ENCODE measurements around the gene AIFM1.

AIFM1 gene

DNA sequence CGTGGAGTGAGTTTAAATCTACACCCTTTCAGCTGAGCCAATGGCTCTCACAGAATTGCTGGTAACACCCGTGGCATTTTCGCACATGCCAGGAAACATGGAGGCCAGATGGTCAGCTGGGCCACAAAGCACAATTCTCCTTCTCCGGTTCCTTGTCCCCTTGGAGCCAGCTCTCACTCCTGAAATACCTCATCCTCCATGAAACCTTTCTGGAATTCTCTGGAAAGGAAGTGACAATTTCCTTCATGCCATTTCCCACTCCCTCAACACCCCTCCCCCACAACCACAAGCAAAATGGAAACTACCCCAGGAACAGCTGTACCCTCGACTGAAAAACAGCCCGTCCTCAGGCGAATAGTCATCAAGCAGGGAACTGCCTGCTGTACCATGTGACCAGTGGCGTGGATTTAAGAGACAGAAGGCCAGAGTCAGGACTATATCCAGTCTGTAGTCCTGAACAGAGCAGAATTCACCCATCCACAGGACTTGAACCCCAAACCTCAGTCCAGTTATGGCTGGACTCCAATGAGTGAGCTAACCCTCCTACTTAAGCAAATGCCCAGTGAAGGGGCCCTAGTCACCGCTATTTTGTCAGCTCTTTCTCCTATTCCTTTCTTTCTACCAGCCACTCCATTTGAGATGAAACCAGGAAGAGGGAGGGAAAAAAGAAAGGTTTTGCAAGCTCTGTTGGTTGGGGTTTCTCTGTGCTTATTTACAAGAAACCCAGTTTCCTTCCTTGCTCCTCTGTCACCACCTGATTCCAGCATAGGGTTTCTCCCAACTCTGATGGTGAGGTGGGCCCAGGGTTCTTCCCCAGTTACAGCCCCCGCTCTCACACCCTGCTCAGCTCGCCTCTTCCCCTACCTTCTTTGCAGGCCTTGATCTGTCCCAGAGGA is 79.8 kb downstream of the AIFM1 start:
- H3K4me3 ChIP-seq (ENCODE audit: low read depth, low read length): peak overlapping the region; percentile 55
- TF ChIP-seq CTCF (IDR thresholded peaks at IDR 0.05; ENCODE audit: low read depth, low read length, missing control alignments): no peak
- no peak for DNase-seq (ENCODE audit: low read depth)

DNA sequence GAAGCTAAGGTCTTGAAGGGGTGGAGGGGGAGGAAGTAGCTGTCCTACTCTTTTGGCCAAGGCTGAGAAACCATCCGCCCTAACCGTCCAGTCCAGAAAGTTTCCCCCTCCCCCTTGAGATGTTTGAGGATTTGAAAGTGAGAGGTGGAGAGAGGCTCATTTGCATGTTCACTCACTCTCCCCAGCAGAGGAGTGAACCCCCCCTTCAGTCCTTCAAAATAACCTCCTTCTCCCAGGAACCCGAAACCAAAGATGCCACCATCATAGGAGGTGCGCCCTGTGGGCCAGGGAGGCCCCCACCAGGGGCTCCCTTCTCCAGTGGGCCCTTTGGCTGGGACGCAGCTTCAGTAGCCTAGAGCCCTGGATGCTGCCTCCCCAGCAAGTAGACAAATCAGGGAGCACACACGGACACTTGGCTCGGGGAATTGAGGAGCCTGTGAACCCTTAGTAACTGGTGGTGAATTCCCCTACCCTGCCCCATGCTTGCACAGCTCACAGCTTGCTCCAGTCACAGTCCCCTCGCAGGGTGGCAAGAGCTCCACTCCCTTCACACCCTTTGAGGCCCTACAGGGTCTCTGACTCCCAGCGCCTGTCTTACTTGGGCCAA is 80.9 kb downstream of the AIFM1 start:
- no peak for DNase-seq (ENCODE audit: low read depth)
- H3K4me3 ChIP-seq (ENCODE audit: low read depth, low read length): peak overlapping the region; percentile 55
- no peak for TF ChIP-seq CTCF (IDR thresholded peaks at IDR 0.05; ENCODE audit: low read depth, low read length, missing control alignments)

GRCh38 chrX:130083656-130084382 is 81.8 kb downstream of the AIFM1 start:
- no peak for TF ChIP-seq CTCF (IDR thresholded peaks at IDR 0.05; ENCODE audit: low read depth, low read length, missing control alignments)
- H3K4me3 ChIP-seq (ENCODE audit: low read depth, low read length): peak overlapping the region; percentile 55

DNA sequence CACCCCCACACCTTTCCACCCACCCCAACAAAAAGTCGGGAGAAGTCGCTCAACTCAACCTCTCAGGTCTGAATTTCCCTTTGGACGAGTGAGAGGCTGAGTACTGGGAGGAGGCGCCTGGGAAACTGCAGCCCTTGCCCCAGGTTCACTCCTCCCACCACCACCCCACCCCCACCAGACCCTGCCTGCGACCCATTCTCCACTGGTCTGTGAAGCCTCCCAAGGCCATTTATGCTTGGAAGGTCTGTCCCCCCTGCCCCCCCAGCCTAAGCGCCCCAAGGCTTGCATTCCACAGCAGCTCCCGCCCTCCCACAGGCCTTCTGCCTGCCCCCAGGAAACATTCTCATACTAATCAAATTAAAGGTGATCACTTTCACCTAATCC is 82.5 kb downstream of the AIFM1 start:
- no peak for DNase-seq (ENCODE audit: low read depth)
- TF ChIP-seq CTCF (IDR thresholded peaks at IDR 0.05; ENCODE audit: low read depth, low read length, missing control alignments): no peak
- peak overlapping the region; percentile 24; the same call in 1 of the 2 replicates for H3K4me3 ChIP-seq (ENCODE audit: low read depth, low read length)

More at GRCh38 chrX:130083656-130084382, 81.8 kb downstream of the AIFM1 start:
- peak; percentile 48 for DNase-seq (ENCODE audit: low read depth)

- peak overlapping the region; percentile 24 for H3K4me3 ChIP-seq (ENCODE audit: low read depth, low read length)
- DNase-seq (ENCODE audit: low read depth): peak; percentile 55
- peak; percentile 54 for TF ChIP-seq CTCF (IDR thresholded peaks at IDR 0.05; ENCODE audit: low read depth, low read length, missing control alignments)
Observed at GRCh38 chrX:130082244-130083106, 83.2 kb downstream of the AIFM1 start.

- no peak overlapping the region for H3K4me3 ChIP-seq (ENCODE audit: low read depth, low read length)
- no peak for TF ChIP-seq CTCF (IDR thresholded peaks at IDR 0.05; ENCODE audit: low read depth, low read length, missing control alignments)
- no peak for DNase-seq (ENCODE audit: low read depth)
Observed at GRCh38 chrX:130081421-130082045, 84.1 kb downstream of the AIFM1 start.
